Breast epithelium (tissue), 4 donors: ENCODE results near the gene FUT3. TPM values are rescaled to one million over a fixed set of nuclear protein-coding genes. Genes with fewer than 3 reads are reported as not detected.

Experiments used
- DNase-seq, 2 donors: peaks; one replicate each; pipeline ENCODE4 v3.0.0-alpha.2; 2019; ENCODE audit warnings: low spot score in 2 of 2
- H3K27ac ChIP-seq, 2 donors: fragments of 200-600 bp; sonication (generic) in 1 of 2; one replicate each; pipeline ENCODE4 v1.5.1; 2016 to 2019; ENCODE audit warnings: mild to moderate bottlenecking in 1 of 2
- H3K27me3 ChIP-seq, 2 donors: fragments of 200-600 bp; sonication (generic) in 1 of 2; one replicate each; pipeline versions ENCODE4 v1.5.1 to v1.6.0; 2017 to 2019; ENCODE audit warnings: control low read depth in 1 of 2, mild to moderate bottlenecking in 1 of 2
- H3K36me3 ChIP-seq: fragments of 200-600 bp; one replicate; pipeline ENCODE4 v1.5.1; 2019
- H3K4me1 ChIP-seq, 2 donors: fragments of 200-600 bp; sonication (generic); one replicate each; pipeline ENCODE4 v1.5.1; 2016 to 2019; ENCODE audit warnings: control low read depth in 1 of 2
- H3K4me3 ChIP-seq, 3 donors: fragments of 200-600 bp; sonication (generic); 1 replicate in 2 of 3; 2 replicates in 1 of 3; pipeline ENCODE4 v1.5.1; 2016 to 2019; ENCODE audit warnings: mild to moderate bottlenecking in 3 of 3, moderate library complexity in 2 of 3
- H3K9me3 ChIP-seq, 2 donors: fragments of 200-600 bp; sonication (generic) in 1 of 2; one replicate each; pipeline ENCODE4 v1.5.1; 2016 to 2019; ENCODE audit warnings: control low read depth in 1 of 2
- POLR2A ChIP-seq: fragments of 450-650 bp; IDR thresholded peaks from one replicate; pipeline ENCODE4 v1.6.1; 2016; ENCODE audit warnings: antibody characterized with exemption, mild to moderate bottlenecking, moderate library complexity
- POLR2AphosphoS5 ChIP-seq, 3 donors: sonication (generic); formaldehyde crosslinking; IDR thresholded peaks; one replicate each; pipeline ENCODE4 v1.6.1; 2017; ENCODE audit warnings: antibody characterized with exemption in 3 of 3
- intact Hi-C: fragments of 100-400 bp; cut with DNase I; formaldehyde crosslinking; loops from one replicate; pipeline ENCODE4 v1.15.1; 2023; ENCODE audit warnings: low total_unique reads
- total RNA-seq, 3 donors: library from RNA; depleted of rRNA; stranded (reverse); fragments of >200 nt; gene quantifications; one replicate each; pipeline ENCODE4 v1.1.0, GENCODE V29; 2016
- TF ChIP-seq, protein P1 (sequence below), 3 donors: fragments of 450-650 bp; IDR thresholded peaks; one replicate each; pipeline ENCODE4 v1.5.1; 2016 to 2017; ENCODE audit warnings: antibody characterized with exemption in 3 of 3, mild to moderate bottlenecking in 3 of 3, moderate library complexity in 3 of 3

The FUT3 gene
- total RNA-seq, 3 donors from 2014 or later = 1.3 to 2.9 TPM; not detected in 1

DNA sequence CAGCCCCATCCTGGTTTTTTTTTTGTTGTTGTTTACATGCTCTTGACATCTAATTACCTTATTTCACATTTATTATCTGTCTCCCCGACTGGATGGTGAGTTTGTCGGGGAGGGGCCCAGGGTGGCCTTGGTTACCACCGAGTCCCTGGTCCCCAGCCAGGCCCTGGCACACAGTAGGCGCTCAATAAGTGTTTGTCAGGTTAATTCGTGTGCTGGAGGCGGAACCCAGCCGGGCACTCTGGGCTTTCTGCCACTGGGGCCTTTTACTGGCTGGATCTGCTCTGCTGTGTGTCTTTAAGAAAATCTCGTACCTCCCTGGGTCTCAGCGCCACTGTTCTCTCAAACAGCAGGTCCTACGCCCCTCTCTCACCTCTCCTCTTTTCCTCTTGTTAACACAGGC lies 41.8 kb downstream of the FUT3 start:
- Histone ChIP-seq H3K4me1 (no peaks in the 10 kb centered on the region), H3K36me3 (no peaks in the 10 kb centered on the region), H3K27me3 (peaks cover 2 to 4% of the 10 kb centered on the region in 2 donors), H3K9me3 (no peaks in the 10 kb centered on the region), H3K4me3 (no peak overlapping the region), H3K27ac (no peak overlapping the region)
- intact Hi-C loops = loop anchor here (10.0 kb wide), 1 partner anchor 95 kb away; the partner anchor contains the start of genes NDUFA11 and VMAC
- TF ChIP-seq, protein P1, sequence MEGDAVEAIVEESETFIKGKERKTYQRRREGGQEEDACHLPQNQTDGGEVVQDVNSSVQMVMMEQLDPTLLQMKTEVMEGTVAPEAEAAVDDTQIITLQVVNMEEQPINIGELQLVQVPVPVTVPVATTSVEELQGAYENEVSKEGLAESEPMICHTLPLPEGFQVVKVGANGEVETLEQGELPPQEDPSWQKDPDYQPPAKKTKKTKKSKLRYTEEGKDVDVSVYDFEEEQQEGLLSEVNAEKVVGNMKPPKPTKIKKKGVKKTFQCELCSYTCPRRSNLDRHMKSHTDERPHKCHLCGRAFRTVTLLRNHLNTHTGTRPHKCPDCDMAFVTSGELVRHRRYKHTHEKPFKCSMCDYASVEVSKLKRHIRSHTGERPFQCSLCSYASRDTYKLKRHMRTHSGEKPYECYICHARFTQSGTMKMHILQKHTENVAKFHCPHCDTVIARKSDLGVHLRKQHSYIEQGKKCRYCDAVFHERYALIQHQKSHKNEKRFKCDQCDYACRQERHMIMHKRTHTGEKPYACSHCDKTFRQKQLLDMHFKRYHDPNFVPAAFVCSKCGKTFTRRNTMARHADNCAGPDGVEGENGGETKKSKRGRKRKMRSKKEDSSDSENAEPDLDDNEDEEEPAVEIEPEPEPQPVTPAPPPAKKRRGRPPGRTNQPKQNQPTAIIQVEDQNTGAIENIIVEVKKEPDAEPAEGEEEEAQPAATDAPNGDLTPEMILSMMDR (IDR thresholded peaks at IDR 0.05) = no peak
- TF ChIP-seq POLR2AphosphoS5 (IDR thresholded peaks at IDR 0.05) (no peak), POLR2A (no peak)
- DNase-seq = no peak

DNA sequence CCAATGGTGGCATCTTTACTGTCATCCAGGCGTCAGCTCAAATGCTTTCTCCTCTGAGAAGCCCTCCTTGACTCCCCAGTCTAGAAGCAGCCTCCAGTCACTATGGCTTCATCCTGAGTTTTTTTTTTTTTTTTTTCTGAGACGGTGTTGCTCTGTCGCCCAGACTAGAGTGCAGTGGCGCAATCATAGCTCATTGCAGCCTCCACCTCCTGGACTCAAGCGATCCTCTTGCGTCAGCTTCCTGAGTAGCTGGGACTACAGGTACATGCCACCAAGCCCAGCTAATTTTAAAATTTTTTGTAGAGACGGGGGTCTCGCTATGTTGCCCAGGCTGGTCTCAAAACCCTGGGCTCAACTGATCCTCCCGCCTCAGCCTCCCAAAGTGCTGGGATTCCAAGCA lies 42.2 kb downstream of the FUT3 start:
- no peak for DNase-seq
- Histone ChIP-seq H3K27ac (no peak overlapping the region), H3K9me3 (no peaks in the 10 kb centered on the region), H3K36me3 (no peaks in the 10 kb centered on the region), H3K4me3 (no peak overlapping the region), H3K27me3 (peaks cover 3 to 4% of the 10 kb centered on the region in 2 donors), H3K4me1 (no peaks in the 10 kb centered on the region)
- TF ChIP-seq, protein P1 (IDR thresholded peaks at IDR 0.05) = no peak
- TF ChIP-seq POLR2A = no peak
- TF ChIP-seq POLR2AphosphoS5 (IDR thresholded peaks at IDR 0.05) = no peak
- intact Hi-C loops = loop anchor here (10.0 kb wide), 1 partner anchor 96 kb away; the partner anchor contains the start of genes NDUFA11 and VMAC

DNA sequence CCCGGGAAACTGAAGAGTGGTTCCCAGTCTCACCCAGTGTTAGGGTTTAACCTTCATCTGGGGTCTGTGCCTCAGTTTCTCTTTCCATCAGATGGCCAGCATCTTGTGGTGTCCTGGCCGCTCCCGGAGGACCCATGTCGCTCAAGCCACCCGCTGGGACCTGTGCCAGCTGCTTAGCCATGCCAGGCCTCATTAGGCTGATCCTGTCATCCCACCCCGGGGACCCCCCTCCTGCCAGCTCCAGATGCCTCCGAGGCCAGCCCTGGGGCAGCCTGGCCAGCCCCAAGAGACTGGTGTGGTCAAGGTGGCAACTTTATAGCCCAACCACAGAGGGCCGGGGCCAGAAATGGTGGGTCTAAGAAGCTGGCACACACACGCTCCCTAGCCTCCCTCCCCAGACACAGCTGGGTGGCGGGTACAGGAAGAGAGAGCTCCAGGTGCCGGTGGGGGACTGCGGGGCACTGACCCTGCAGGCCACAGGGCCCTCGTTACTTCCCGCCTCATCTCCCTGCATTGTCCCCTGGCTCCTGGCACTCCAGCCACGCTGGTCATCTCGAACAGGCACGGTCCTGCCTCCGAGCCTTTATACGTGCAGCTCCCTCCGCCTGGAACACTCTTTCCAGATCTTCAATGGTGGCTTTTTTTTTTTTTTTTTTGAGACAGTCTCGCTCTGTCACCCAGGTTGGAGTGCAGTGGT lies 43.0 kb downstream of the FUT3 start:
- H3K27me3 ChIP-seq = peaks cover 3 to 4% of the 10 kb centered on the region in 2 donors
- H3K4me3 ChIP-seq = no peak overlapping the region
- no peak for DNase-seq
- TF ChIP-seq POLR2A (no peak), POLR2AphosphoS5 (IDR thresholded peaks at IDR 0.05) (no peak)
- H3K9me3 ChIP-seq = no peaks in the 10 kb centered on the region
- no peaks in the 10 kb centered on the region for H3K4me1 ChIP-seq
- H3K27ac ChIP-seq = no peak overlapping the region
- intact Hi-C loops = loop anchor here (10.0 kb wide), 1 partner anchor 97 kb away; the partner anchor contains the start of genes NDUFA11 and VMAC
- H3K36me3 ChIP-seq = no peaks in the 10 kb centered on the region

DNA sequence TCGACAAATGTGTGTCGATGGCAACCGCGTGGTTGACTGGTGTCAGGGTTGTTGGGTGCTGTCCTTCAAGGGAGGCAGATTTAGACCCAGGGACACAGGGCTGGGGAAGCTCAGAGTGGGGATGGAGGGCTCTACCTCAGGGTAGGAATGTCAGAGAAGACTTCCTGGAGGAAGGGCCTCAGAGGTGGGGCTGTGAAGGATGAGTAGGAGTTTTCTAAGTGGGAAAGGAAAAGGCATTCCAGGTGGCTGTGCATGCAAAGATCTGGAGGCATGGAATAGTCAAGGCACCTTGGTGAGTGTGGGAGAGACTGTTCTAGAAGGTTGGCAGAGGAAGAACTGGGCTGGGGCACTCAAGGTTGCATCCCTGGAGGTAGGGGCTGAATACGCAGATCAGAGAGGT lies 44.3 kb downstream of the FUT3 start:
- no peak overlapping the region for H3K4me3 ChIP-seq
- no peaks in the 10 kb centered on the region for H3K4me1 ChIP-seq
- peaks cover 4 to 9% of the 10 kb centered on the region in 2 donors for H3K27me3 ChIP-seq
- no peaks in the 10 kb centered on the region for H3K36me3 ChIP-seq
- intact Hi-C loops = loop anchor here (10.0 kb wide), 1 partner anchor 98 kb away; the partner anchor contains the start of genes NDUFA11 and VMAC
- no peaks in the 10 kb centered on the region for H3K9me3 ChIP-seq
- H3K27ac ChIP-seq = peak overlapping the region in 1 of 2 donors; percentile 21
- TF ChIP-seq, protein P1 (IDR thresholded peaks at IDR 0.05) = no peak
- TF ChIP-seq POLR2AphosphoS5 (IDR thresholded peaks at IDR 0.05) (no peak), POLR2A (no peak)
- no peak for DNase-seq

DNA sequence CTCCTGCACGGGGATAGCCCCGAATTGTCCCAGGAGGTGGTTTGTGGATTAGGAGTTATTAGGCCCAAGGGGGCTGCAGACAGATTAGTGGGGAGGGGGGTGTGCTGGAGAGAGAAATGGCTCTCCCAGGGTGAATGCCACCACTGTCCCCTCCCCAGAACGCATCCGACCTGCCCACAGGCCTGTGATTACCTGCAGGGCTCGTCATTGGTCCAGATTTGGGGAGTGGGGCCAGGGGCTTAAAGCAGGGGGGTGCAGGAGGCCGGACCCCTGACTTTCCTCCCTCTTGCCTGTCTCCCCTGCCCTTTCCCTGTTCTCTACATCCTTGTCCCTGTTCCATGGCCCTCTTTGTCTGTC lies 45.1 kb downstream of the FUT3 start:
- no peak for TF ChIP-seq POLR2AphosphoS5 (IDR thresholded peaks at IDR 0.05)
- TF ChIP-seq, protein P1 (IDR thresholded peaks at IDR 0.05) = peak in 1 of 3 donors; percentile 5
- intact Hi-C loops = loop anchor here (10.0 kb wide), 1 partner anchor 99 kb away; the partner anchor contains the start of genes NDUFA11 and VMAC
- no peaks in the 10 kb centered on the region for H3K36me3 ChIP-seq
- H3K27me3 ChIP-seq = peaks cover 4 to 9% of the 10 kb centered on the region in 2 donors
- H3K27ac ChIP-seq = peak overlapping the region in 1 of 2 donors; percentile 21
- no peaks in the 10 kb centered on the region for H3K9me3 ChIP-seq
- peak overlapping the region in 2 of 3 donors; percentile 54 to 65 for H3K4me3 ChIP-seq
- no peak for DNase-seq
- no peaks in the 10 kb centered on the region for H3K4me1 ChIP-seq
